Endothelial cell of umbilical vein (primary cell): Measurements from ENCODE around the gene CELSR2. TPM values are rescaled to one million over a fixed set of nuclear protein-coding genes. Genes with fewer than 3 reads are reported as not detected.

Experiments used
- BruUV-seq: library from RNA; stranded (reverse); fragments of 400-500 nt; replicated peaks from 2 replicates; lab custom pipeline; 2021; lab: Mats Ljungman, UMichigan
- CTCF ChIA-PET: fragments of 300-600, 350-600 bp; sonication (Branson Sonifier 250); formaldehyde crosslinking; loops from one replicate; lab custom pipeline; 2021; ENCODE audit warnings: antibody characterized with exemption, inconsistent platforms; lab: Charles Lee
- POLR2A ChIA-PET: fragments of 300-600, 350-600 bp; sonication (Branson Sonifier 250); formaldehyde crosslinking; loops from one replicate; lab custom pipeline; 2021; ENCODE audit warnings: antibody characterized with exemption, inconsistent platforms; lab: Charles Lee
- DNase-seq: peaks from one replicate; pipeline ENCODE4 v3.0.0-alpha.2; 2011; ENCODE audit warnings: low read depth, low spot score
- FAIRE-seq: peaks from 2 replicates; lab custom pipeline; 2011; peaks lifted over from hg19 to GRCh38; lab: Jason Lieb, UNC
- H2AFZ ChIP-seq: 2 replicates; pipeline ENCODE4 v1.6.0; 2012; ENCODE audit warnings: low read depth, low read length, control low read depth, inconsistent platforms
- H3K27ac ChIP-seq: 2 replicates; pipeline ENCODE4 v1.5.1; 2011; ENCODE audit warnings: low read depth, mild to moderate bottlenecking, control low read depth, low read length, moderate library complexity; ENCODE audit not compliant: insufficient read depth
- H3K27me3 ChIP-seq, 2 experiments: 2 replicates each; pipeline versions ENCODE4 v1.6.0 to v1.6.1; 2011; ENCODE audit warnings: low read length in 2 of 2, mixed read lengths in 1 of 2; ENCODE audit not compliant: control insufficient read depth in 2 of 2, insufficient read depth in 2 of 2
- H3K36me3 ChIP-seq, 2 experiments: 2 replicates in 1 of 2; 3 replicates in 1 of 2; pipeline ENCODE4 v1.5.1; 2011; ENCODE audit warnings: low read length in 2 of 2, mild to moderate bottlenecking in 1 of 2, moderate library complexity in 1 of 2; ENCODE audit not compliant: control insufficient read depth in 2 of 2, insufficient read depth in 2 of 2; ENCODE audit errors: extremely low read depth in 1 of 2
- H3K4me1 ChIP-seq: 3 replicates; pipeline ENCODE4 v1.5.1; 2011; ENCODE audit warnings: mild to moderate bottlenecking, low read length; ENCODE audit not compliant: control insufficient read depth, insufficient read depth; ENCODE audit errors: extremely low read depth
- H3K4me2 ChIP-seq: 2 replicates; pipeline ENCODE4 v1.6.1; 2011; ENCODE audit warnings: low read length, control low read depth, mixed read lengths; ENCODE audit not compliant: insufficient read depth
- H3K4me3 ChIP-seq, 3 experiments: fragments of 200-600 bp in 1 of 3; sonication (generic), shearing (Covaris generic) in 1 of 3; replicated peaks in 1 of 3; 2 replicates each; pipeline ENCODE4 v1.5.1; 2011 to 2016; ENCODE audit warnings: control low read depth in 3 of 3, low read length in 3 of 3, mild to moderate bottlenecking in 2 of 3, inconsistent platforms in 1 of 3, low read depth in 1 of 3, moderate library complexity in 1 of 3; ENCODE audit not compliant: insufficient read depth in 1 of 3
- H3K79me2 ChIP-seq: 2 replicates; pipeline ENCODE4 v1.6.0; 2012; ENCODE audit warnings: low read length, inconsistent platforms; ENCODE audit not compliant: control insufficient read depth, insufficient read depth
- H3K9ac ChIP-seq: replicated peaks from 2 replicates; pipeline ENCODE3; 2011; ENCODE audit warnings: low read length, control low read depth; ENCODE audit not compliant: insufficient read depth; ENCODE audit errors: extremely low read depth
- H3K9me1 ChIP-seq: replicated peaks from 3 replicates; pipeline ENCODE4 v1.6.0; 2011; ENCODE audit warnings: mild to moderate bottlenecking, low read length; ENCODE audit not compliant: control insufficient read depth, insufficient read depth; ENCODE audit errors: extremely low read depth
- H3K9me3 ChIP-seq: replicated peaks from 2 replicates; pipeline ENCODE4 v1.5.1; 2012; ENCODE audit warnings: low read length, inconsistent platforms; ENCODE audit not compliant: control insufficient read depth, insufficient read depth
- H4K20me1 ChIP-seq: replicated peaks from 2 replicates; pipeline ENCODE3; 2011; ENCODE audit warnings: mild to moderate bottlenecking, low read length; ENCODE audit not compliant: control insufficient read depth, insufficient read depth; ENCODE audit errors: extremely low read depth
- EZH2 ChIP-seq: IDR thresholded peaks from 2 replicates; pipeline ENCODE4 v1.6.1; 2012; ENCODE audit warnings: borderline replicate concordance, low read depth, mild to moderate bottlenecking, moderate library complexity, low read length, inconsistent platforms; ENCODE audit not compliant: severe bottlenecking
- FOS ChIP-seq: IDR thresholded peaks from 2 replicates; pipeline ENCODE4 v1.6.1; 2011; ENCODE audit warnings: mild to moderate bottlenecking, low read length, moderate library complexity, borderline replicate concordance; ENCODE audit not compliant: insufficient read depth
- GATA2 ChIP-seq: IDR thresholded peaks from 2 replicates; pipeline ENCODE4 v1.7.0; 2011; ENCODE audit warnings: low read depth, mild to moderate bottlenecking, moderate library complexity, mixed read lengths, low read length; ENCODE audit not compliant: insufficient read length, insufficient read depth
- JUN ChIP-seq: IDR thresholded peaks from 2 replicates; pipeline ENCODE4 v1.6.1; 2011; ENCODE audit warnings: borderline replicate concordance, low read depth; ENCODE audit not compliant: insufficient read length, insufficient read depth
- MYC ChIP-seq: IDR thresholded peaks from one replicate; pipeline ENCODE4 v1.6.1; 2011; ENCODE audit warnings: mild to moderate bottlenecking, low read depth, low read length
- POLR2A ChIP-seq: IDR thresholded peaks from 2 replicates; pipeline ENCODE4 v1.6.1; 2012; ENCODE audit warnings: low read depth, mild to moderate bottlenecking, control low read depth, low read length
- POLR2AphosphoS5 ChIP-seq: IDR thresholded peaks from 2 replicates; pipeline ENCODE4 v1.6.1; 2012; ENCODE audit warnings: low read depth, mild to moderate bottlenecking, control low read depth, low read length, moderate library complexity; ENCODE audit not compliant: insufficient read depth
- dilution Hi-C: fragments of 300-500 bp; cut with MboI; formaldehyde crosslinking; loops from one replicate; pipeline ENCODE4 v1.15.0; 2019; ENCODE audit warnings: low sequenced_read_pairs; ENCODE audit not compliant: extremely low pct_ligation_motif_present
- intact Hi-C: fragments of 100-400 bp; cut with micrococcal nuclease; formaldehyde crosslinking; loops from one replicate; pipeline ENCODE4 v1.10.0; 2022
- polyA plus RNA-seq, 4 experiments: library from polyadenylated mRNA; depleted of rRNA in 3 of 4; stranded (reverse) in 3 of 4; unstranded in 1 of 4; fragments of >200 nt; gene quantifications; 2 replicates each; pipeline versions ENCODE4 v1.2.1 to v1.2.3, GENCODE V29; 2011 to 2012; ENCODE audit warnings: missing spikeins in 1 of 4
- total RNA-seq: library from RNA; stranded (reverse); gene quantifications from 2 replicates; pipeline ENCODE4 v1.2.3, GENCODE V29; 2021
- TF ChIP-seq, protein P1 (sequence below): IDR thresholded peaks from 2 replicates; pipeline ENCODE4 v1.6.1; 2011; ENCODE audit not compliant: insufficient read depth, insufficient read length
- TF ChIP-seq, protein P2 (sequence below), 2 donors: IDR thresholded peaks; 1 replicate in 1 of 2; 2 replicates in 1 of 2; pipeline ENCODE4 v1.5.1; 2011; ENCODE audit warnings: low read length in 2 of 2, mild to moderate bottlenecking in 2 of 2, moderate library complexity in 2 of 2, control low read depth in 1 of 2, inconsistent platforms in 1 of 2, low read depth in 1 of 2; ENCODE audit not compliant: insufficient read depth in 1 of 2; ENCODE audit errors: extremely low read depth in 1 of 2

Gene CELSR2
- total and polyA plus RNA-seq, 2 donors (not counting 3 experiments of a cell fraction or from before 2014, with no cell fraction given) = 0.90 to 1.4 TPM

DNA sequence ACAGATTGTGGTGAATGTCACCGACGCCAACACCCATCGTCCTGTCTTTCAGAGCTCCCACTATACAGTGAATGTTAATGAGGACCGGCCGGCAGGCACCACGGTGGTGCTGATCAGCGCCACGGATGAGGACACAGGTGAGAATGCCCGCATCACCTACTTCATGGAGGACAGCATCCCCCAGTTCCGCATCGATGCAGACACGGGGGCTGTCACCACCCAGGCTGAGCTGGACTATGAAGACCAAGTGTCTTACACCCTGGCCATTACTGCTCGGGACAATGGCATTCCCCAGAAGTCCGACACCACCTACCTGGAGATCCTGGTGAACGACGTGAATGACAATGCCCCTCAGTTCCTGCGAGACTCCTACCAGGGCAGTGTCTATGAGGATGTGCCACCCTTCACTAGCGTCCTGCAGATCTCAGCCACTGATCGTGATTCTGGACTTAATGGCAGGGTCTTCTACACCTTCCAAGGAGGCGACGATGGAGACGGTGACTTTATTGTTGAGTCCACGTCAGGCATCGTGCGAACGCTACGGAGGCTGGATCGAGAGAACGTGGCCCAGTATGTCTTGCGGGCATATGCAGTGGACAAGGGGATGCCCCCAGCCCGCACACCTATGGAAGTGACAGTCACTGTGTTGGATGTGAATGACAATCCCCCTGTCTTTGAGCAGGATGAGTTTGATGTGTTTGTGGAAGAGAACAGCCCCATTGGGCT is 3.0 kb downstream of the CELSR2 start:
- Histone ChIP-seq H3K9me3 (no peaks in the 10 kb centered on the region), H2AFZ (no peak overlapping the region), H3K4me3 (no peak overlapping the region), H3K4me2 (no peak overlapping the region), H3K27me3 (peaks cover 3 to 10% of the 10 kb centered on the region in 2 experiments), H3K27ac (no peak overlapping the region), H4K20me1 (no peaks in the 10 kb centered on the region), H3K9ac (no peak overlapping the region), H3K79me2 (no peaks in the 10 kb centered on the region), H3K9me1 (no peaks in the 10 kb centered on the region), H3K4me1 (no peaks in the 10 kb centered on the region), H3K36me3 (no peaks in the 10 kb centered on the region)
- ChIA-PET CTCF (interaction anchor here (1.4 to 2.1 kb wide), 5 partner anchors 11 to 280 kb away, joined by 3 to 6 read pairs (median 4); no protein-coding TSS in a partner anchor), POLR2A (no interaction called here)
- BruUV-seq = no TSS peak
- TF ChIP-seq POLR2AphosphoS5 = no peak
- no peak for TF ChIP-seq EZH2
- no peak for TF ChIP-seq GATA2
- TF ChIP-seq MYC = no peak
- TF ChIP-seq FOS = no peak
- TF ChIP-seq, protein P1, sequence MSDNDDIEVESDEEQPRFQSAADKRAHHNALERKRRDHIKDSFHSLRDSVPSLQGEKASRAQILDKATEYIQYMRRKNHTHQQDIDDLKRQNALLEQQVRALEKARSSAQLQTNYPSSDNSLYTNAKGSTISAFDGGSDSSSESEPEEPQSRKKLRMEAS = no peak
- no peak for TF ChIP-seq POLR2A
- TF ChIP-seq, protein P2, sequence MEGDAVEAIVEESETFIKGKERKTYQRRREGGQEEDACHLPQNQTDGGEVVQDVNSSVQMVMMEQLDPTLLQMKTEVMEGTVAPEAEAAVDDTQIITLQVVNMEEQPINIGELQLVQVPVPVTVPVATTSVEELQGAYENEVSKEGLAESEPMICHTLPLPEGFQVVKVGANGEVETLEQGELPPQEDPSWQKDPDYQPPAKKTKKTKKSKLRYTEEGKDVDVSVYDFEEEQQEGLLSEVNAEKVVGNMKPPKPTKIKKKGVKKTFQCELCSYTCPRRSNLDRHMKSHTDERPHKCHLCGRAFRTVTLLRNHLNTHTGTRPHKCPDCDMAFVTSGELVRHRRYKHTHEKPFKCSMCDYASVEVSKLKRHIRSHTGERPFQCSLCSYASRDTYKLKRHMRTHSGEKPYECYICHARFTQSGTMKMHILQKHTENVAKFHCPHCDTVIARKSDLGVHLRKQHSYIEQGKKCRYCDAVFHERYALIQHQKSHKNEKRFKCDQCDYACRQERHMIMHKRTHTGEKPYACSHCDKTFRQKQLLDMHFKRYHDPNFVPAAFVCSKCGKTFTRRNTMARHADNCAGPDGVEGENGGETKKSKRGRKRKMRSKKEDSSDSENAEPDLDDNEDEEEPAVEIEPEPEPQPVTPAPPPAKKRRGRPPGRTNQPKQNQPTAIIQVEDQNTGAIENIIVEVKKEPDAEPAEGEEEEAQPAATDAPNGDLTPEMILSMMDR (IDR thresholded peaks at IDR 0.05; ENCODE audit: extremely low read depth in 1 of 2, insufficient read depth in 1 of 2, low read depth in 1 of 2, low read length in 2 of 2) = no peak
- no peak for TF ChIP-seq JUN
- intact Hi-C loops (no loop called here), dilution Hi-C loops (no loop called here)
- FAIRE-seq = no peak
- DNase-seq = no peak
